Measurements from ENCODE around the gene LRRC53. TPM values are rescaled to one million over a fixed set of nuclear protein-coding genes. Genes with fewer than 3 reads are reported as not detected.

Gene LRRC53
- polyA plus RNA-seq, 1 experiment = not detected

GRCh38 chr1:74522148-74522547 lies 9.7 kb upstream of the LRRC53 start:
- ChIA-PET CTCF (no interaction called here), POLR2A (no interaction called here)
- DNase-seq (ENCODE audit: low read depth) = no peak
- H3K4me3 ChIP-seq (ENCODE audit: low read depth, low read length) = no peak overlapping the region
- TF ChIP-seq CTCF (IDR thresholded peaks at IDR 0.05; ENCODE audit: insufficient read depth, low read depth, low read length) = no peak
- H3K36me3 ChIP-seq (ENCODE audit: control insufficient read depth, insufficient read depth, low read length) = no peaks in the 10 kb centered on the region
- H3K27me3 ChIP-seq (ENCODE audit: control insufficient read depth, insufficient read depth, low read length) = no peaks in the 10 kb centered on the region

GRCh38 chr1:74517599-74518051 lies 5.2 kb upstream of the LRRC53 start:
- CTCF ChIA-PET = no interaction called here
- Histone ChIP-seq H3K27me3 (ENCODE audit: control insufficient read depth, insufficient read depth, low read length) (no peaks in the 10 kb centered on the region), H3K36me3 (ENCODE audit: control insufficient read depth, insufficient read depth, low read length) (no peaks in the 10 kb centered on the region), H3K4me3 (ENCODE audit: low read depth, low read length) (no peak overlapping the region)
- TF ChIP-seq CTCF (IDR thresholded peaks at IDR 0.05; ENCODE audit: insufficient read depth, low read depth, low read length) = no peak
- no peak for DNase-seq (ENCODE audit: low read depth)
- POLR2A ChIA-PET = no interaction called here

- DNase-seq (ENCODE audit: low read depth) = no peak
- Histone ChIP-seq H3K4me3 (ENCODE audit: low read depth, low read length) (no peak overlapping the region), H3K27me3 (ENCODE audit: control insufficient read depth, insufficient read depth, low read length) (no peaks in the 10 kb centered on the region), H3K36me3 (ENCODE audit: control insufficient read depth, insufficient read depth, low read length) (no peaks in the 10 kb centered on the region)
- TF ChIP-seq CTCF (IDR thresholded peaks at IDR 0.05; ENCODE audit: insufficient read depth, low read depth, low read length) = no peak
- POLR2A ChIA-PET = no interaction called here
- CTCF ChIA-PET = no interaction called here
These were observed 1.2 kb upstream of the LRRC53 start for GRCh38 chr1:74513411-74514300.

GRCh38 chr1:74508449-74508848 lies 4.0 kb downstream of the LRRC53 start:
- Histone ChIP-seq H3K36me3 (ENCODE audit: control insufficient read depth, insufficient read depth, low read length) (no peaks in the 10 kb centered on the region), H3K4me3 (ENCODE audit: low read depth, low read length) (no peak overlapping the region), H3K27me3 (ENCODE audit: control insufficient read depth, insufficient read depth, low read length) (no peaks in the 10 kb centered on the region)
- ChIA-PET CTCF (no interaction called here), POLR2A (no interaction called here)
- DNase-seq (ENCODE audit: low read depth) = no peak
- no peak for TF ChIP-seq CTCF (IDR thresholded peaks at IDR 0.05; ENCODE audit: insufficient read depth, low read depth, low read length)

- POLR2A ChIA-PET = no interaction called here
These were observed 6.3 kb downstream of the LRRC53 start for GRCh38 chr1:74505928-74506710.

More at GRCh38 chr1:74505928-74506710, 6.3 kb downstream of the LRRC53 start:
- Histone ChIP-seq H3K27me3 (ENCODE audit: control insufficient read depth, insufficient read depth, low read length) (no peaks in the 10 kb centered on the region), H3K36me3 (ENCODE audit: control insufficient read depth, insufficient read depth, low read length) (no peaks in the 10 kb centered on the region), H3K4me3 (ENCODE audit: low read depth, low read length) (no peak overlapping the region)
- DNase-seq (ENCODE audit: low read depth) = no peak
- CTCF ChIA-PET = no interaction called here
- no peak for TF ChIP-seq CTCF (IDR thresholded peaks at IDR 0.05; ENCODE audit: insufficient read depth, low read depth, low read length)

All from BJ (cell line).